Trophoblast cell (in vitro differentiated cells and primary cell): ENCODE measurements around the gene C6orf118.

Source experiments
- DNase-seq, 2 donors: peaks; one replicate each; pipeline ENCODE4 v3.0.0-alpha.2; 2016
- H2AFZ ChIP-seq: 2 replicates; pipeline ENCODE4 v1.6.1; 2013; ENCODE audit warnings: low read length, moderate library complexity, mild to moderate bottlenecking; ENCODE audit not compliant: insufficient read depth, poor library complexity
- H2AK5ac ChIP-seq: 2 replicates; pipeline ENCODE4 v1.6.1; 2013; ENCODE audit warnings: mild to moderate bottlenecking, low read length
- H2BK120ac ChIP-seq: 2 replicates; pipeline ENCODE4 v1.6.1; 2013; ENCODE audit warnings: low read length, mild to moderate bottlenecking, moderate library complexity; ENCODE audit not compliant: insufficient read depth, poor library complexity
- H2BK12ac ChIP-seq: 2 replicates; pipeline ENCODE4 v1.6.1; 2013; ENCODE audit warnings: mild to moderate bottlenecking, low read length, moderate library complexity
- H2BK5ac ChIP-seq: 2 replicates; pipeline ENCODE4 v1.6.1; 2013; ENCODE audit warnings: low read length, low read depth, moderate library complexity, mild to moderate bottlenecking; ENCODE audit not compliant: poor library complexity
- H3K14ac ChIP-seq: 2 replicates; pipeline ENCODE4 v1.6.1; 2013; ENCODE audit warnings: mild to moderate bottlenecking, low read length
- H3K18ac ChIP-seq: 2 replicates; pipeline ENCODE4 v1.6.1; 2013; ENCODE audit warnings: mild to moderate bottlenecking, low read length
- H3K23ac ChIP-seq: 2 replicates; pipeline ENCODE4 v1.6.1; 2013; ENCODE audit warnings: low read length
- H3K27ac ChIP-seq: 2 replicates; pipeline ENCODE4 v1.5.1; 2013; ENCODE audit warnings: low read depth, mild to moderate bottlenecking, inconsistent platforms, low read length, moderate library complexity
- H3K27me3 ChIP-seq: 2 replicates; pipeline ENCODE4 v1.6.1; 2013; ENCODE audit warnings: inconsistent platforms, mild to moderate bottlenecking, low read length, moderate library complexity; ENCODE audit not compliant: insufficient read depth
- H3K36me3 ChIP-seq, 2 experiments: 1 replicate in 1 of 2; 2 replicates in 1 of 2; pipeline ENCODE4 v1.6.1; 2013; ENCODE audit warnings: low read length in 2 of 2, mild to moderate bottlenecking in 2 of 2, moderate library complexity in 1 of 2; ENCODE audit not compliant: insufficient read depth in 2 of 2, control insufficient read depth in 1 of 2
- H3K4ac ChIP-seq: 2 replicates; pipeline ENCODE4 v1.6.1; 2013; ENCODE audit warnings: low read depth, mild to moderate bottlenecking, low read length, moderate library complexity
- H3K4me1 ChIP-seq, 2 experiments: 1 replicate in 1 of 2; 2 replicates in 1 of 2; pipeline ENCODE4 v1.6.1; 2013; ENCODE audit warnings: low read length in 2 of 2, mild to moderate bottlenecking in 2 of 2, moderate library complexity in 1 of 2; ENCODE audit not compliant: insufficient read depth in 2 of 2, control insufficient read depth in 1 of 2
- H3K4me2 ChIP-seq: 2 replicates; pipeline ENCODE4 v1.6.1; 2013; ENCODE audit warnings: inconsistent platforms, mild to moderate bottlenecking, low read length, moderate library complexity
- H3K4me3 ChIP-seq: 2 replicates; pipeline ENCODE4 v1.5.1; 2013; ENCODE audit warnings: mild to moderate bottlenecking, low read depth, low read length, inconsistent platforms
- H3K79me1 ChIP-seq: one replicate; pipeline ENCODE4 v1.6.1; 2013; ENCODE audit warnings: low read length
- H3K79me2 ChIP-seq: 2 replicates; pipeline ENCODE4 v1.6.1; 2013; ENCODE audit warnings: low read length, mild to moderate bottlenecking; ENCODE audit not compliant: control insufficient read depth, insufficient read depth, poor library complexity
- H3K9ac ChIP-seq: 2 replicates; pipeline ENCODE4 v1.6.1; 2013; ENCODE audit warnings: mild to moderate bottlenecking, low read length
- H3K9me3 ChIP-seq: 2 replicates; pipeline ENCODE4 v1.6.1; 2013; ENCODE audit warnings: low read depth, mild to moderate bottlenecking, control low read depth, inconsistent platforms, low read length; ENCODE audit not compliant: insufficient read depth
- H4K12ac ChIP-seq: 2 replicates; pipeline ENCODE4 v1.6.1; 2013; ENCODE audit warnings: low read depth, mild to moderate bottlenecking, low read length, moderate library complexity
- H4K8ac ChIP-seq: 2 replicates; pipeline ENCODE4 v1.6.1; 2013; ENCODE audit warnings: low read depth, mild to moderate bottlenecking, low read length, moderate library complexity
- H4K91ac ChIP-seq: one replicate; pipeline ENCODE4 v1.6.1; 2013; ENCODE audit warnings: low read depth, mild to moderate bottlenecking, low read length, moderate library complexity
- WGBS: extraction: QIAGEN DNeasy Blood & Tissue Kit; methylation state at CpG from one replicate; pipeline ENCODE4 v1.1.7; 2013; ENCODE audit warnings: missing lambda C conversion rate; ENCODE audit not compliant: insufficient read length, insufficient coverage; ENCODE audit errors: extremely low coverage; 5-methylcytosine and 5-hydroxymethylcytosine counted together

The C6orf118 gene

GRCh38 chr6:165301372-165302246 lies 7.8 kb downstream of the C6orf118 start:
- Histone ChIP-seq H3K27me3 (no peaks in the 10 kb centered on the region), H2BK120ac (no peak overlapping the region), H3K4me1 (no peaks in the 10 kb centered on the region), H3K4me3 (no peak overlapping the region), H2AK5ac (no peak overlapping the region), H3K9ac (no peak overlapping the region), H4K8ac (no peak overlapping the region), H3K9me3 (no peaks in the 10 kb centered on the region), H4K12ac (no peak overlapping the region), H2AFZ (no peak overlapping the region), H2BK12ac (no peak overlapping the region), H3K36me3 (no peaks in the 10 kb centered on the region), H3K23ac (no peak overlapping the region), H3K79me2 (no peaks in the 10 kb centered on the region), H3K14ac (no peak overlapping the region), H3K79me1 (no peaks in the 10 kb centered on the region), H3K4ac (no peak overlapping the region), H2BK5ac (no peak overlapping the region), H3K18ac (no peak overlapping the region), H4K91ac (no peak overlapping the region), H3K27ac (no peak overlapping the region), H3K4me2 (no peak overlapping the region)
- DNase-seq, result no peak
- no CpG with 5 or more reads among the region's 38 CpGs for WGBS

- Histone ChIP-seq H2BK5ac (no peak overlapping the region), H3K79me1 (no peaks in the 10 kb centered on the region)
- WGBS, result no CpG with 5 or more reads among the region's 13 CpGs
Measured at GRCh38 chr6:165300422-165300936, 8.9 kb downstream of the C6orf118 start.

GRCh38 chr6:165298875-165299274 lies 10.5 kb downstream of the C6orf118 start:
- no peaks in the 10 kb centered on the region for H3K79me1 ChIP-seq
- no peak overlapping the region for H3K14ac ChIP-seq
- no peak overlapping the region for H3K23ac ChIP-seq
- H3K4ac ChIP-seq, result no peak overlapping the region
- H3K36me3 ChIP-seq, result no peaks in the 10 kb centered on the region
- no peaks in the 10 kb centered on the region for H3K9me3 ChIP-seq
- no peak overlapping the region for H2BK12ac ChIP-seq
- H4K12ac ChIP-seq, result no peak overlapping the region
- no peak overlapping the region for H4K91ac ChIP-seq
- no peak overlapping the region for H3K9ac ChIP-seq
- no CpG with 5 or more reads among the region's 5 CpGs for WGBS
- H4K8ac ChIP-seq, result no peak overlapping the region
- H3K79me2 ChIP-seq, result no peaks in the 10 kb centered on the region
- no peak overlapping the region for H2BK120ac ChIP-seq
- no peak overlapping the region for H2AK5ac ChIP-seq
- H2BK5ac ChIP-seq, result no peak overlapping the region
- H3K4me3 ChIP-seq, result no peak overlapping the region
- no peaks in the 10 kb centered on the region for H3K4me1 ChIP-seq
- no peak overlapping the region for H2AFZ ChIP-seq
- no peaks in the 10 kb centered on the region for H3K27me3 ChIP-seq
- H3K18ac ChIP-seq, result no peak overlapping the region
- no peak for DNase-seq
- no peak overlapping the region for H3K4me2 ChIP-seq
- H3K27ac ChIP-seq, result no peak overlapping the region

More at GRCh38 chr6:165300422-165300936, 8.9 kb downstream of the C6orf118 start:
- no peak for DNase-seq
- H4K12ac ChIP-seq, result no peak overlapping the region
- H3K9me3 ChIP-seq, result no peaks in the 10 kb centered on the region
- H4K8ac ChIP-seq, result no peak overlapping the region
- no peak overlapping the region for H3K4me2 ChIP-seq
- H3K36me3 ChIP-seq, result no peaks in the 10 kb centered on the region
- no peak overlapping the region for H3K4ac ChIP-seq
- H3K27ac ChIP-seq, result no peak overlapping the region
- no peak overlapping the region for H2BK120ac ChIP-seq
- no peak overlapping the region for H2BK12ac ChIP-seq
- H3K79me2 ChIP-seq, result no peaks in the 10 kb centered on the region
- H3K23ac ChIP-seq, result no peak overlapping the region
- H2AK5ac ChIP-seq, result no peak overlapping the region
- no peak overlapping the region for H3K4me3 ChIP-seq
- H3K9ac ChIP-seq, result no peak overlapping the region
- no peaks in the 10 kb centered on the region for H3K27me3 ChIP-seq
- H3K4me1 ChIP-seq, result no peaks in the 10 kb centered on the region
- no peak overlapping the region for H4K91ac ChIP-seq
- no peak overlapping the region for H2AFZ ChIP-seq
- H3K14ac ChIP-seq, result no peak overlapping the region
- no peak overlapping the region for H3K18ac ChIP-seq

DNA sequence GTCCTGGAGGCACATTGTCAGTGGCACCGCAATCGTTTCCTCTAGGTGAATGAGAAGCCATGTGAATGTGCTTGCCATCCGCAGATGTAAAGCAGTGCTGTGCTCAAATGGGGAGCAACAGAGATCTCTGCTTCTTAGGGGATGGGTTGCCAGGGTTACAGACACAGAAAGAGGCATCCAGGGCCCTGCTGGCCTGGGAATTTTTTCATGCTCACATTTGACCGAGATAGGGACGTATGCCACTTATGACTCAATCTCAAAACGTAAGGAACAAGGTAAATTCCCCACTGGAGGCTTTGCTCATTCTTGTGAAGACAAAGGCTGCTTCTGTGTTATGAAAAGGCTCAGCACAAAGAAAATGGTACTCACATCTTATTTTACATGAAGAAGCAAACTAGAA lies 11.0 kb downstream of the C6orf118 start:
- no peak overlapping the region for H2BK5ac ChIP-seq
- H2BK120ac ChIP-seq, result no peak overlapping the region
- no peak overlapping the region for H2BK12ac ChIP-seq
- no peak overlapping the region for H2AFZ ChIP-seq
- H3K18ac ChIP-seq, result no peak overlapping the region
- WGBS, result no CpG with 5 or more reads among the region's 6 CpGs
- H3K4me3 ChIP-seq, result no peak overlapping the region
- H4K91ac ChIP-seq, result no peak overlapping the region
- no peaks in the 10 kb centered on the region for H3K36me3 ChIP-seq
- H3K14ac ChIP-seq, result no peak overlapping the region
- no peak overlapping the region for H3K27ac ChIP-seq
- H3K4ac ChIP-seq, result no peak overlapping the region
- no peak overlapping the region for H3K9ac ChIP-seq
- H3K9me3 ChIP-seq, result no peaks in the 10 kb centered on the region
- H3K27me3 ChIP-seq, result no peaks in the 10 kb centered on the region
- no peaks in the 10 kb centered on the region for H3K79me1 ChIP-seq
- no peaks in the 10 kb centered on the region for H3K4me1 ChIP-seq
- H3K4me2 ChIP-seq, result no peak overlapping the region
- peak; percentile 66 to 79 for DNase-seq
- no peak overlapping the region for H4K12ac ChIP-seq
- no peaks in the 10 kb centered on the region for H3K79me2 ChIP-seq
- H4K8ac ChIP-seq, result no peak overlapping the region
- no peak overlapping the region for H2AK5ac ChIP-seq
- H3K23ac ChIP-seq, result no peak overlapping the region
